ENCODE results near the gene DPYSL5. TPM values are rescaled to one million over a fixed set of nuclear protein-coding genes. Genes with fewer than 3 reads are reported as not detected.

The DPYSL5 gene
- total RNA-seq, 1 experiment from 2014 or later: 4.4 TPM

DNA sequence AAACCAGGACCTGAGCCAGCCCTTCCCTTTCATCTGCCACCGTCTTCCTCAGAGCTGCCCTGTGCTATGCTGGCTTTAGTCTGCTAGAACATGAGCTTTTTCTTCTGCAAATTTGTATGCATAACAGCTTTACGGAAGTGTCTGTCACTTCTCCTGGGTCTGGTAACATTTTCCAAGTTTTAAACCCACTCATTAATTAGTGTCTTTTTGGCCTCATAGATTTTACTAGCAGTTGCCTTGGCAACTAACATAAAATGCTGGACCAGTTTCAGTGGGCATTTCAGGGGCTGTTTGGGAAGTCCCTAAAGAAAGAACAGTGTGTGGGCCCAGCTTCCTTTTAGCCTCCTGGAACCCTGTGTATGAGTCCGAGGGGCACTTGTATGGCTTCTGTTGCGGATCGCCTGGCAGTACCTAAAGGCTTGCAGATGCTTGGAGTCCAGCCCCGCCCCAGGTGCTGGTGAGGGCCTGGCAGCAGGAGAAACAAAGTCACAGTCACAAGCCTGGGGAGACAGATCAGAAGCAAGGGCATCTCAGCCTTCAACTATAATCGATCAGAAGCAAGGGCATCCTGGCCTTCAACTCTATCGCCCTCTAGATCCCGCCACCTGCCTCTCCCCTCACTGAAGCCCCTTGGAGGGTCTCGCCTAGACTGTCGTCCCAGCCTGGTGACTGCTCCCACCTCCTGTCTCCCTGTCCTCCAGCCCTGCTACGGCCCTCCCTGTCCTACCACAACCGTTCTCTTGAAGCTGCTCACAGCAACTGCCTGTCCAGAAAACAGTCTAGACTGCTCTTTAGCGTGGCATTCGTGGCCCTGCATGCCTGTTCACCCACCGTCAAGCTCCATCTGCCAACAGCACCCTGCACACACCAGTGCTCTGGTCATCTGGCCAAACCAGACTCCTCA is 85.8 kb downstream of the DPYSL5 start:
- Histone ChIP-seq H3K36me3 (replicated peaks; ENCODE audit: control insufficient read depth, insufficient read depth, low read length) (no peaks in the 10 kb centered on the region), H3K4me3 (ENCODE audit: insufficient read depth, low read depth, low read length) (no peak overlapping the region), H3K27me3 (ENCODE audit: control insufficient read depth, insufficient read depth, low read length) (no peaks in the 10 kb centered on the region; the same call in 1 of the 2 replicates)
- DNase-seq: no peak

DNA sequence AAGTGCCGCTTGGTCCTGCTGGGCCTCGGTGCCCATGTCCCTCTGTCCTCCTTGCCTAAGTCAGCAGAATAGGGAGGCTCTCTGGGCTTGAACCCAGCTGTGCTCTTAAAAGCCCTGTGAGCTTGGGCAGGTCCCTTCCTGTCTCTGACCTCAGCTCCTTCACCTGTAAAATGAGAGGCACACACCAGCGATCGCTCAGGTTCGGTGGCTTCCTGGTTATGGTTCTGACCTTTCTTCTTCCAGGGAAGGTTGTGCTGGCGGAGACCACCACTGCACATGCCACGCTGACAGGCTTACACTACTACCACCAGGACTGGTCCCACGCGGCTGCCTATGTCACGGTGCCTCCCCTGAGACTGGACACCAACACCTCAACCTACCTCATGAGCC is 86.4 kb downstream of the DPYSL5 start:
- DNase-seq: no peak
- H3K27me3 ChIP-seq (ENCODE audit: control insufficient read depth, insufficient read depth, low read length): no peaks in the 10 kb centered on the region; the same call in 1 of the 2 replicates
- H3K4me3 ChIP-seq (ENCODE audit: insufficient read depth, low read depth, low read length): no peak overlapping the region
- no peaks in the 10 kb centered on the region for H3K36me3 ChIP-seq (replicated peaks; ENCODE audit: control insufficient read depth, insufficient read depth, low read length)

DNA sequence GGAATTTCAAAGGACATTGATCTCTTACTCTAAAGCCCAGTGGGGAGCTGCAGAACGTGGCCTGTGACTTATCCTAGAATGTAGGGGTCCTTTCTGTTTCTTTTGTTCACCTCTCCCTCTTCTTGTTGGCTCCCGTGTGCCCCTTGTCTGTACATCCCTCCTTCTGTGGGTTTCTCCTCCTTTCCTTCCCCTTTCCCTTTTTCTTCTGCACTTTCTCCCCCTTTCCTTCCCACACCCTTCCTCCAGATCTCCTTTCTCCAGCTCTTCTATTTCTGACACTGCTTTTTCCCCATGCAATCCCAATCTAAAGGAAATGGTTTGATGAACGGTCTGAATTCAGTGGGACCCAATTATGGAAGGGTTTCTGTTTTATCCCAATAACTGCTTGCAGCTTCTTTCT is 87.1 kb downstream of the DPYSL5 start:
- H3K27me3 ChIP-seq (ENCODE audit: control insufficient read depth, insufficient read depth, low read length): no peaks in the 10 kb centered on the region; the same call in 1 of the 2 replicates
- H3K36me3 ChIP-seq (replicated peaks; ENCODE audit: control insufficient read depth, insufficient read depth, low read length): no peaks in the 10 kb centered on the region
- no peak for DNase-seq
- no peak overlapping the region for H3K4me3 ChIP-seq (ENCODE audit: insufficient read depth, low read depth, low read length)

DNA sequence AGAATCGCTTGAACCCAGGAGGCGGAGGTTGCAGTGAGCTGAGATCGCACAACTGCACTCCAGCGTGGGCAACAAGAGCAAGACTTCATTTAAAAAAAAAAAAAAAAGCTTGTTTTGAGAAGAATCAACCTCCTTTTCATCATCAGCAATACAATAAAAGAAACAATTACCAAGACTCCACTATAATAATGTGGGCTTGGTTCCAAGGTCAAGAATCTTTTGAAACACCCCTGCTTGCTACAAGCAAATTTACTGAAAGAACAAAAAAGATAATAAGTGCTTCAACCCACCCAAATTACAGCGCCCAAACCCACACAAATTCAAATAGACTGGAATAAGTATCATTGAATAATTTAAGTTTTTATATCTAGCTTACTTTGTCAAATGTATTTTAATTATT is 88.9 kb downstream of the DPYSL5 start:
- Histone ChIP-seq H3K4me3 (ENCODE audit: insufficient read depth, low read depth, low read length) (no peak overlapping the region), H3K27me3 (ENCODE audit: control insufficient read depth, insufficient read depth, low read length) (no peaks in the 10 kb centered on the region; the same call in 1 of the 2 replicates), H3K36me3 (replicated peaks; ENCODE audit: control insufficient read depth, insufficient read depth, low read length) (no peaks in the 10 kb centered on the region)
- no peak for DNase-seq

DNA sequence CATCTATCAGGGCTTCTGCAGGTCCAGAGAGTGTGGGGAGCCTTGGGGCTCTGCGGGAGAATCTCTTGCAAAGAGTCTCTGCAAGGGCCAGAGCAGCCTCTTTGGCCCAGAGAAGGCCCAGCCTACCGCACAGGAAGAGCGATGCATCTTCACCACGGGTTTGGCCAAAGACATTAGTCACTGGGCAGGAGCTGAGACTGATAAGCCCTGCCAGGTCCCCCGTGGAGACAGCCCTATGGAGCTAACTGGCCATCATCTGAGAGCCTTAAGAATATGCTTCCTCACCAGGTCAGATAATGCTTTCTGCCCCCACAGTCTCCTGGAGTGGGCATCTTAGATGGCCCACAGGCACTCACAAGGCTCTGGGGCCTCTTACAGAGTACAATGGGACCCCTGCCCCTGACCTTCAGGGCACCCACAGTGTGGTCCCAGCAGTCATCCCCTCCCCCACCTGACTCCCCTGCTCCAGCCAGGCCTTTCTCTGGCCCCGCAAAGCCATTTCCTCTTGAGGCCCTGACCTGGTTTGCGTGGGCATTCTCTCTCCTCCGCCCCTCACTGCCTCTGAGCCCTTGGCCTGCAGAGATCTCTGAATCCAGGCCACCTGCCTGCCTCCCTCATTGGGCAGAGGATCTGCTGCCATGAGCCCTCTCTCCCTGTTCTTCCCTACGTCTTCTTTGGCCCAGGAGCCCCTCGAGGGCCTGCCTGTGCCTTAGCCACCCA is 90.6 kb downstream of the DPYSL5 start:
- H3K4me3 ChIP-seq (ENCODE audit: insufficient read depth, low read depth, low read length): no peak overlapping the region
- H3K27me3 ChIP-seq (ENCODE audit: control insufficient read depth, insufficient read depth, low read length): peaks cover 7% of the 10 kb centered on the region
- peak; percentile 25 for DNase-seq
- no peaks in the 10 kb centered on the region for H3K36me3 ChIP-seq (replicated peaks; ENCODE audit: control insufficient read depth, insufficient read depth, low read length)

DNA sequence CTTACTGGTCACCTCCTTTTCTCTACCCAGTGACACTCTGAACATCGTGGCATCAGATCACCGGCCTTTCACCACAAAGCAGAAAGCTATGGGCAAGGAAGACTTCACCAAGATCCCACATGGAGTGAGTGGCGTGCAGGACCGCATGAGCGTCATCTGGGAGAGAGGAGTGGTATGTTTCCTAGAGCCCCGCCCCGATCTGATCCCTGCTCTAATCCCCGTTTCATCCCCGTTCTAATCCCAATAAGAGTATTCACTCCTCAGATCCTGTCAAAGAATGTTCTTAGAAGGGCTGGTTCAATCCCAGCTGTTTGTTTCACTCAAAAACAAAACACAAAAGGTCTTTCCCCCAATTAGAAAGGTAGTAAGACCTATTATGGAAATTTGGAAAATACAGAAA is 92.1 kb downstream of the DPYSL5 start:
- peaks cover 9% of the 10 kb centered on the region for H3K27me3 ChIP-seq (ENCODE audit: control insufficient read depth, insufficient read depth, low read length)
- H3K36me3 ChIP-seq (replicated peaks; ENCODE audit: control insufficient read depth, insufficient read depth, low read length): no peaks in the 10 kb centered on the region
- DNase-seq: peak; percentile 37
- H3K4me3 ChIP-seq (ENCODE audit: insufficient read depth, low read depth, low read length): no peak overlapping the region

DNA sequence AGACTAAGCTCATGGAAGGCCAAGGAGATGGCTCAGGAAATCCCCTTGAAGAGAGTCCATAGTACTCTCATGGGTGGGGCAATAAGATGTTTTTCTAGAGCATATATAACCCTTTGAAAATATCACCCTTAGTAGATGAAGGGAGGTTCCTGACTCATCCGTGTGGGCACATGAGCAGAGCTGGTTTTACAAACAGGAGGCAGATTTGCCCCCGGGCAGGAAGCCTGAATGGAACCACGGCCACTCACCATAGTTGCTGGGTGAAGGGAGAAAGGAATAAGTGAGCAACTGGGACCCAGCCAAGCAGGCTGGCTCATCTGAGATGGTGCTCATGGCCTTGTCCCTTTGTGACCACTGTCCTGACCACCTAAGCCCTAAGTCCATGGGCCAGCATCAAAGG is 93.6 kb downstream of the DPYSL5 start:
- H3K27me3 ChIP-seq (ENCODE audit: control insufficient read depth, insufficient read depth, low read length): peaks cover 9% of the 10 kb centered on the region
- DNase-seq: no peak
- H3K36me3 ChIP-seq (replicated peaks; ENCODE audit: control insufficient read depth, insufficient read depth, low read length): no peaks in the 10 kb centered on the region
- no peak overlapping the region for H3K4me3 ChIP-seq (ENCODE audit: insufficient read depth, low read depth, low read length)

DNA sequence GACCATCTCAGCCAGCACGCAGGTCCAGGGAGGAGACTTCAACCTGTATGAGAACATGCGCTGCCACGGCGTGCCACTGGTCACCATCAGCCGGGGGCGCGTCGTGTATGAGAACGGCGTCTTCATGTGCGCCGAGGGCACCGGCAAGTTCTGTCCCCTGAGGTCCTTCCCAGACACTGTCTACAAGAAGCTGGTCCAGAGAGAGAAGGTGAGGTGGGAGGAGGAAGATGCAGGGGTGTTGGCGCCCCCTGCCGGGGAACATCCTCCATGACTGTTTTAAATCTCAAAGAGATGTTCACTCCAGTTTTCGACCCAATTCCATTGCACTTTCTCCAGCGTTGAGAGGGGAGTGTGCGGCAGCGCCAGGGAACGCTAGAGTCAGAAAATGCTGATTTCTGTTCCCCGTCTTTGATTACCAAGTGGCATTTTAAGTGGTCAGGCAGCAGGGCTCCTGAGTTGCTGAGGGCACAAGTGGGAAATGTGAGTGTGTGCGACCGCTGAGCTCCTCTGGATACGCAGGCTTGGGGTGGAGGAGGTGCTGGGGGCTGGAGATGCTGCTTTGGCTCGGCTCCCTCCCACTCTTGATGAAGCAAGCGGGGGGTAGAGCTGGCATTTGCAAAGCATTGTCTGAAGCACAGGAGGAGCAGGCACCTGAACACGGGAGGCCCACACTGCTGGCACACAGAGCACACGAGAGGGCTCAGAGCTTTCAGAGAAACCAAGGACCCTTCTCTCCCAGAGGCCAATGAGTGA is 94.8 kb downstream of the DPYSL5 start:
- Histone ChIP-seq H3K27me3 (ENCODE audit: control insufficient read depth, insufficient read depth, low read length) (peaks cover 9% of the 10 kb centered on the region), H3K4me3 (ENCODE audit: insufficient read depth, low read depth, low read length) (peak overlapping the region; percentile 32), H3K36me3 (replicated peaks; ENCODE audit: control insufficient read depth, insufficient read depth, low read length) (no peaks in the 10 kb centered on the region)
- peak; percentile 95 for DNase-seq

DNA sequence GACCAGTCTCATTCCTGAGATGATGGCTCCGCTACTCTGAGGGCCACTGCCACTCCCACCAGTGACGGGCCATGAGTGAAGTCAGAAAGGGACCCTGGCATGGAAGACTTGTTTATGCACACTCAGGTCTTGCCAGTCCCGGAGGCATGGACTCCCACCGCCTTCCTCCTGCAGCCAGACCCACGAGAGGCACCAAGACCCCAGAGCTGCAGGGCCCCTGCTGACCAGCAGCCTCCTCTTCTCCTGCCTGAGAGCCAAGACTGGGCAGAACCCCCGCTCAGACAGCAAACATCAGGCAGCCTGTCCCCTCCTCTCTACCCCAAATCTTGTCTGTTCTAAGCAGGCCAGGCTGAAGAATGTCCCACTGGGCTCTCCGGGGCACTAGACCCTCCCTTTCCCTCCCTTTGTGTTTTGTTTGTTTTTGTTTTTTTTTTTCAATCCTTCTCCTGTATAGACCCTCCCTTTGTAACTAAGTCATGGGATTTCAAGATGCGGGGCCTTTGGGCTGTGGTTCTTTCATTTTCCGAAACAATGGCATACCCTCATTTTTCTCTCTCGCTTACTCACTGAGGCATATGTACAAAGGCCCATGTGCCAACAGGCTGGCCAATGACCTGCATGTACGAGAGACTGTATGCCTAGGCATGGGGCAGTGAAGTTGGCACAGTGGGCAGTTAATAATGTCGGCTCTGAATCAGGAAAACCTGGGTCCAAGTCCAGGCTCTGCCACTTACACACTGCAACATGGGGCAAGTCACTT is 98.2 kb downstream of the DPYSL5 start:
- Histone ChIP-seq H3K36me3 (replicated peaks; ENCODE audit: control insufficient read depth, insufficient read depth, low read length) (no peaks in the 10 kb centered on the region), H3K4me3 (ENCODE audit: insufficient read depth, low read depth, low read length) (no peak overlapping the region), H3K27me3 (ENCODE audit: control insufficient read depth, insufficient read depth, low read length) (peaks cover 9% of the 10 kb centered on the region)
- DNase-seq: peak; percentile 55

DNA sequence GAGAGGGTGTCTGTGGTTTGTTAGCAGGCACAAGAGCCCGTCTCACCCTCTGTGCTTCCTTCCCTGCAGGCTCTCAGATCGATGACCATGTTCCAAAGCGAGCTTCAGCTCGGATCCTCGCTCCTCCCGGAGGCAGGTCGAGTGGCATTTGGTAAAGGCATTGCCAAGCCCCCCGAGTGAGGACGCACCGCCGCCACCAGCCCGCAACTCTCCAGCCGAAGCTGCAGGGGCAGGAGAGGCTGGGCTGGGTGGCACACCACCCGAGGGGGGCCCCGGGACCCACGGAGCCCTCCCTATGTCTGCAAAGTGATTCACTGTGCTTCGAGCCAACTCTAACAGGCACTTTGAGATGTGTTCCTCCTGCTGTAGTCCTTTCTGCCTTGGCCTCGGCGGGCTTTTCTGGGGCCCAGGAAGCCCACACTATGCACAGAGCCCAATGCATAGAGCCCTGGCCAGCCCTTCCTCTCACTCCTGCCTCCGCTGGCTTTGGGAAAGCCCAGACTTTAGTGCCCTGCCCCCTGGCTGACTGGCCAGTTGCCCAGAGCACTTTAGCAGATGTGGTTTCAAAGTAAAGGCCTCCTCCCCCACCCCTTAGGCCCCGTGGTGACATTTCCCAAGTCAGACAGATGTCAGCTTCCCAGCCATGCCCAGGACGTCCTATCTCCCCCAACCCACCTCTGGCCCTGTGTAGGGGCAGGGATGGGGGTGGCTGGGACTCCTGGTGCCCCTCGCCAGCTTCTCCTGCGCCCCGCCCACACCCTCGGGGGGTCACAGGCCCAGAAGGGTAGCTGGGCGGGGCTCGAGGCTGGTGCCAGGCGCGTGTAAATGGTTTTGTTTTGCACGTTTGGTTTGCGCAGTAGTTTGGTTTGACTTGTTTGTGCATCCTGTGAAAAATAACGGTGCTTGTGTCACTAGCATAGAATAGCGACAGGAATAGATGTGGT is 99.2 kb downstream of the DPYSL5 start:
- peaks cover 9% of the 10 kb centered on the region for H3K27me3 ChIP-seq (ENCODE audit: control insufficient read depth, insufficient read depth, low read length)
- no peak overlapping the region for H3K4me3 ChIP-seq (ENCODE audit: insufficient read depth, low read depth, low read length)
- peak; percentile 60 for DNase-seq

DNA sequence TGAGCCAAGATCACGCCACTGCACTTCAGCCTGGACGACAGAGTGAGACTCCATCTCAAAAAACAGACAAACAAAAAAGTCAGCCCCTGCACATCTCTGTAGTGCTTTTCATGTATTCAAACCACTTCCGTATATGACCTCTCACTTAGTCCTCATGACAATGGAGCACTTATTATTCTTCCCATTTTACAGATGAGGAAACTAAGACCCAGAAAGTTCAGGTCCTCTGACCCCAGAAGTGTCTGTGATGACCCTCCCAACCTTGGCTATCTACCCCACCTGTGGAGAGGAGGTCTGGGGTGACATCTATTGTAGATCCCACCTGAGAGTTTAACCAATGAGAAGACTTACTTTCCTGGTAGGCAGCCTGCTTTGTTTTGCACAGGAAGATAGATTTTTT is 100.9 kb downstream of the DPYSL5 start:
- Histone ChIP-seq H3K27me3 (ENCODE audit: control insufficient read depth, insufficient read depth, low read length) (no peaks in the 10 kb centered on the region; the same call in 1 of the 2 replicates), H3K36me3 (replicated peaks; ENCODE audit: control insufficient read depth, insufficient read depth, low read length) (no peaks in the 10 kb centered on the region), H3K4me3 (ENCODE audit: insufficient read depth, low read depth, low read length) (no peak overlapping the region)
- no peak for DNase-seq

More for the DNA sequence above, 99.2 kb downstream of the DPYSL5 start:
- no peaks in the 10 kb centered on the region for H3K36me3 ChIP-seq (replicated peaks; ENCODE audit: control insufficient read depth, insufficient read depth, low read length)

DNA sequence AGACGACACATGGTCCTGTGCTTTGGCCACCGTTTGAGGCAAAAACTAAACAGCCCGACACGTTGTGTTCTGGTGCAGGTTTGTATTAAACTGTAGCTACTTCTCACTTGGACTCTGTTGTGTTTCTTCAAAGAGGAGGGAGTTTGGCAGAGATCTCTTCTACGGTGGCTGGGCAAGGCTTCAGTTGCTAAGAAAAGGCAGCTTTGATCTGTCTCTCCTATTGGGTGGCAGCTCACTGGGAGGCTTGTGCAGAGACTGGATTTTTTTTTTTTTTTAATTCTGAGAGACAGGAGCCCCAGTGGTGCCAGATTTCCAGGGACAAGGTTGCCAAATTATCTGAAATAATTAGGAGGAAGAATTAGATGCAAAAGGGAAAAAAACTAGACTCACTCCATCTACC is 102.3 kb downstream of the DPYSL5 start:
- no peak for DNase-seq
- H3K4me3 ChIP-seq (ENCODE audit: insufficient read depth, low read depth, low read length): no peak overlapping the region
- no peaks in the 10 kb centered on the region; the same call in 1 of the 2 replicates for H3K27me3 ChIP-seq (ENCODE audit: control insufficient read depth, insufficient read depth, low read length)
- no peaks in the 10 kb centered on the region for H3K36me3 ChIP-seq (replicated peaks; ENCODE audit: control insufficient read depth, insufficient read depth, low read length)

DNA sequence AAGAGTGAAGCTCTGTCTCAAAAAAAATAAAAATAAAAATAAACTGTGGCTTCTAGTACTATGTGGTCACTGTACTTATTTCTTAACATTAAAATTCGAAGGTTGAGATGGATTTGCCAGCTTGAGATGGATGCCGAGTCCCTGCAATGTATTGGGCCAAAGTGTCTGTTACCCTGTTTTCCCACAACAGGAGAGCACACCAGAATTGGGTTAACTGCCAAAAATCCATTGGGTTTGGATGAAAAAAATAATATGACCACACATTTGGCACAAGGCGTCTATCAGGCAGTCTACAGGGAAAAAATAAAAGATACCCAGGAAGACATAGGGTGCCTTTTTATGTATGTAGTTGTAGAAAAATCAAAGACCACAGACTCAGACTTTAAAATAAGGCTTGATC is 103.3 kb downstream of the DPYSL5 start:
- H3K4me3 ChIP-seq (ENCODE audit: insufficient read depth, low read depth, low read length): no peak overlapping the region
- H3K27me3 ChIP-seq (ENCODE audit: control insufficient read depth, insufficient read depth, low read length): no peaks in the 10 kb centered on the region; the same call in 1 of the 2 replicates
- no peak for DNase-seq
- H3K36me3 ChIP-seq (replicated peaks; ENCODE audit: control insufficient read depth, insufficient read depth, low read length): no peaks in the 10 kb centered on the region

Measured in H7 (cell line).